Tibial nerve (tissue), 4 donors: ENCODE measurements around the gene ASPSCR1.

Experiments
- CTCF ChIP-seq, 5 experiments: fragments of 200-600 bp in 3 of 5; fragments of 450-650 bp in 2 of 5; sonication (generic) in 3 of 5; IDR thresholded peaks; one replicate each; pipeline ENCODE4 v1.5.1; 2016 to 2019; ENCODE audit warnings: antibody characterized with exemption in 5 of 5, mild to moderate bottlenecking in 3 of 5, moderate library complexity in 2 of 5
- EP300 ChIP-seq, 2 donors: sonication (generic); formaldehyde crosslinking; IDR thresholded peaks; one replicate each; pipeline ENCODE4 v1.6.1; 2017; ENCODE audit warnings: antibody characterized with exemption in 2 of 2, mild to moderate bottlenecking in 1 of 2
- POLR2A ChIP-seq, 2 donors: fragments of 450-650 bp; IDR thresholded peaks; one replicate each; pipeline ENCODE4 v1.6.1; 2017; ENCODE audit warnings: antibody characterized with exemption in 2 of 2, mild to moderate bottlenecking in 2 of 2, moderate library complexity in 2 of 2

- TF ChIP-seq CTCF (IDR thresholded peaks at IDR 0.05) (no peak), POLR2A (IDR thresholded peaks at IDR 0.05) (no peak), EP300 (IDR thresholded peaks at IDR 0.05) (no peak)
Observed at GRCh38 chr17:81935709-81936084, 41.7 kb upstream of the ASPSCR1 start.
